Fibroblast of skin of left quadriceps (primary cell): ENCODE results near the gene AIRE.
"Not testable (repeated sequence)": the region's sequence is repeated elsewhere in the genome, so short reads cannot be mapped to it uniquely, and the experiment has no call there.

Experiments used
- DNase-seq, 2 experiments: peaks; one replicate each; pipeline ENCODE4 v3.0.0-alpha.2; 2013; ENCODE audit warnings: low read depth in 2 of 2

The AIRE gene

DNA sequence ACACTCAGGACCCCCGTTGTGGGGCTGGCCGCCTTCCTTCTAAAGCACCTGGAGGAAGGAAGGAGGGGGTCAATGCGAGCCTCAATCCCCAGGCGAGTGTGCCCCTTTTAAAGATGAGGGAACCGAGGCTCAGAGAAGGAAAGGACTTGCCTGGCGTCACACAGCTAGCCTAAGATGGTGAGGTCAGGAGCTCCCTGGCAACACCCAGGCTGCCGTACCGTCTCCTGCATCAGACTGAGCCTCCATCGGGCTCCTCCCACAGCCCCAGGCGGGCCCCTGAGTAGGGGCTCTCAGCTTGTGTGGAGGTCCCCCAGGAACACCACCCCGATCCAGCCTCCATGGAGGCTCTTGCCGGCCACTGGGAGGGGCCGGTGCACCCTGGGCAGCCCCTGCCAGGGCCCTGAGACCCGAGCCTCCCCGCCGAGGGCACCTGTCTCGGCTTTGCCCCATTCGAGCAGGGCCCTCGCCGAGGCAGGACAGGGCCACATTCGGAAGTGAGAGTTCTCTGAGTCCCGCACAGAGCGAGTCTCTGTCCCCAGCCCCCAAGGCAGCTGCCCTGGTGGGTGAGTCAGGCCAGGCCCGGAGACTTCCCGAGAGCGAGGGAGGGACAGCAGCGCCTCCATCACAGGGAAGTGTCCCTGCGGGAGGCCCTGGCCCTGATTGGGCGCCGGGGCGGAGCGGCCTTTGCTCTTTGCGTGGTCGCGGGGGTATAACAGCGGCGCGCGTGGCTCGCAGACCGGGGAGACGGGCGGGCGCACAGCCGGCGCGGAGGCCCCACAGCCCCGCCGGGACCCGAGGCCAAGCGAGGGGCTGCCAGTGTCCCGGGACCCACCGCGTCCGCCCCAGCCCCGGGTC, at the start of gene AIRE:
AIRE (plus strand) TSS at position 739 of the 855 bp plus-strand sequence. CDS start 131 bp downstream, outside the sequence.
- no peak for DNase-seq

DNA sequence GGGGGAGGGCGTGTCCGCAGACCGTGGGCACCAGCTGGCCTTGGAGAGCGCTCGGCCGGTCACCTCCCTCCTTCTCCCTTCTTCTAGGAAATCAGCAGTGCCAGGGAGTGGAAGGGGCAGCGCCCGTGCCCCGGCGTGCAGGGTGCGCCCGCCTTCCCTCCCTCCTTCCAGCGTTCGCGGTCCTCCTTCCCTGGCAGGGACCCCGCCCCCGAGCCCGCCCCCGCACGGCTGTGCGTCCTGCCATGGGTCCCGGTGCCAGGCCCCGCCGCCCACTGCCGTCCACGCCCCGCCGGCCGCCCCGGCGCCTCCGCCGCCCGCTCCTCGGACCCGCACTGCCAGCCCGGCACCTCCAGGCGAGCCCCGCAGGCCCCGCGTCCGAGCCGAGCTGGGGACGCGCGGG, 45.3 kb upstream of the AIRE start:
- not testable (repeated sequence) for DNase-seq

DNA sequence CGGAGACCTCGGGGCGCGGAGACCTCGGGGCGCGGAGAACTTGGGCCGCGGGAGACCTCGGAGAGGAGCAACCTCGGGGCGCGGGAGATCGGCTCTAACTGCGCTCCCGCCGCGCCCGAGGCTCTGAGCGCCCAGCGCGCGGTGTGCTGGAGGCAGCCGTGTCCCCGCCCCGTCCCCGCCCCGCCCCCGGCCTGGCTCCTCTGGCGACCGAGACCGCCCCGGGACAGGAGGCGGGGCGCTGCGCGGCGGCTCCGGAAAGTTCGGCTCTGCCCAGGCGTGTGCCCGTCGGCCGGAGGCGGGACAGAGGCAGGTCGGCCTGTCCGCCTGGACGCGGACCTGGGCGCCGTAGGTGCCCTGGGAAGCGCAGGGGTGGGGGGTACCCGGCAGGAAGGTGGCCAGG, 44.8 kb upstream of the AIRE start, which contains the start of gene ICOSLG:
ICOSLG (minus strand) TSS at position 102 of the 400 bp plus-strand sequence. CDS start 126 bp downstream, outside the sequence.
- DNase-seq, result not testable (repeated sequence)

DNA sequence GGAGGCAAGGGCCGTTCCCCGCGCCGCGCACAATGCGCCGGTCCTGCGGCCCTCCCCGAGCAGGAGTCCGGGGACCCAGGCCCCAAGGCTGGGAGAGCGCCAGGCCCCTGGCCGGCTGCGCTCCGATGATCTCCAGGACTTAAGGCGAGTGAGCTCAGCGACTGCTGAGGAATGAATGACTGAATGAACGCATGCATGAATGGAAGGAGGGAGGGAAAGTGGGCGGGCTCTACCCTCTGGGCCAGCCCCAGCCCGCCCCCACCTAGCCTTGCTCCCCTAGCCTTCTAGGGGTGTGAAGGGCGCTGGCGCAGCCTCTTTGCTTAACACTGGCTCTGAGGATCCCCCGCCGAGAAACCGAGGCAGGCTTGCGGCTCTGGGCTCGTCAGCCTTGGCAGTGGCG, 44.4 kb upstream of the AIRE start:
- not testable (repeated sequence) for DNase-seq

DNA sequence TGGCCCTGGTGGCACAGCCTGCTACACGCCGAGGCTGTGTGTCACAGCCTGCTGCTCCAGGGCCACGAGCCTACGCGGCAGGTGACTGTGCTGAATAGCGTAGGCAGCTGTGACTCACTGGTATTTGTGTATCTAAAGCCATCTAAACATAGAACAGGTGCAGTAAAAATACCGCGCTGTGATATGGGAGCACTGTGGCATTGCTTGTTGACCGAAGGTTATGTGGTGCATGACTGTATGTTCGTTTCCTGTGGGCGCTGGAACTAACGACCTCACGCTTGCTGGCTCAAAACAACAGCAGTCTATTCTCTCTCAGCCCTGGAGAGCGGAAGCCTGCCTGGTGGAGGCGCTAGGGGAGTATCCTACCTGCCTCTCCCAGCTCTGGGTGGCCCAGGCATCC, 41.7 kb upstream of the AIRE start:
- DNase-seq, result not testable (repeated sequence)

DNA sequence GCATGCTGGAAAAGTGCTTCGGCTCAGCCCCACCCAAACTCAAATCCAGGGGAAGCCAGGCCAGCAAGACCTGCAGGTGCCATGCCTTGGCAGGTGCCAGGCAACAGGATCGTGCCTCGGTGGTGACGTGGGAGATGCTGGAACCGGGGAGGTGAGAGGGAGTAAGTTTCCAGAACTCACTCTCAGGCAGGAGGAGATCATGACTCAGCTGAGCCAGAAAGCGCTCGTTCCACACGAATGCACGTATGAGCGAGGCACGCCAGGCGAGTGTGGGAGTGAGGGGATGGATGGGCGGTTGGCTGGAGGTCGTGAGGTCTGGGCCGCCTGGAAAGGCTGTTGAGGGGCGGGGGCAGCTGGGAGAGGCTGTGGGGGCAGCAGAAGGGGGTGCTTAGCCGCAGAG, 37.8 kb upstream of the AIRE start:
- not testable (repeated sequence) for DNase-seq

DNA sequence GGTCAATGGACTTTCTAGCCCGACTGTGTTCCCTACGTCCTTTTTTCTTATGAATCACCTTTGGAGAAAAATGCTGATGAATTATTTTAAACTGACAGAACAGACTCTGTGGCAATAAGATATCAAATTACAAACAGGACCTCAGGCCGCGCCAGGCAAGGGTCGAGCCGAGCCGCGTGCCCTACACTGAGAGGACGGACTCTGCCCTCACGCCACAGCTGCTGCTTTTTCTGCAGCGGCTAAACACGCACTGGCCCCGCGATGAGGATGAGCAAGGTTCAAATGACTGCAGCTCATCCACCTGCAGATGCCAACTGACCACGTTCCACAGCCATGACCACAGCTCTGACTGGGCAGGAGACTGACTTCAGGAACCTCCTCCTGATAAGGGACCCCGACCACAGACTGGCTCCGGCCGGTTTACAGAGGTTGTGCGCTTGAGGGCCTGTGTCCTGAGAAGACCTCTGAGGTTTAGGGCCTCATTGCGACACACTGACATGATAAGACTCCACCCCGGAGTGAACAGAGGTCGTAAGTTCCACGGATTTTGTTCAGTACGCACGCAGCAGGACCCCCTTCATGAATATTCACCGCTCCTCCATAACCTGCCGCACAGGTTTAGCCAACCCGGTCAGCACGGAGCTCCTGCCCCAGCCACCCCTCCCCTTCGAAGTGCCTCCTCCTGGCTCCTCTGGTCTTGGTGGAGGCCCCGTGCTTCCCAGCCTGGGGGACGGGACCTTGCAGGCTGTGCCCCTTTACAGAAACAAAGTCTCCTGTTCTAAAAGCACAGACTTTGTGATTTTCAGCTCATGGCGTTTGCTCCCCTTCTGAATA, 36.3 kb upstream of the AIRE start:
- not testable (repeated sequence) for DNase-seq

DNA sequence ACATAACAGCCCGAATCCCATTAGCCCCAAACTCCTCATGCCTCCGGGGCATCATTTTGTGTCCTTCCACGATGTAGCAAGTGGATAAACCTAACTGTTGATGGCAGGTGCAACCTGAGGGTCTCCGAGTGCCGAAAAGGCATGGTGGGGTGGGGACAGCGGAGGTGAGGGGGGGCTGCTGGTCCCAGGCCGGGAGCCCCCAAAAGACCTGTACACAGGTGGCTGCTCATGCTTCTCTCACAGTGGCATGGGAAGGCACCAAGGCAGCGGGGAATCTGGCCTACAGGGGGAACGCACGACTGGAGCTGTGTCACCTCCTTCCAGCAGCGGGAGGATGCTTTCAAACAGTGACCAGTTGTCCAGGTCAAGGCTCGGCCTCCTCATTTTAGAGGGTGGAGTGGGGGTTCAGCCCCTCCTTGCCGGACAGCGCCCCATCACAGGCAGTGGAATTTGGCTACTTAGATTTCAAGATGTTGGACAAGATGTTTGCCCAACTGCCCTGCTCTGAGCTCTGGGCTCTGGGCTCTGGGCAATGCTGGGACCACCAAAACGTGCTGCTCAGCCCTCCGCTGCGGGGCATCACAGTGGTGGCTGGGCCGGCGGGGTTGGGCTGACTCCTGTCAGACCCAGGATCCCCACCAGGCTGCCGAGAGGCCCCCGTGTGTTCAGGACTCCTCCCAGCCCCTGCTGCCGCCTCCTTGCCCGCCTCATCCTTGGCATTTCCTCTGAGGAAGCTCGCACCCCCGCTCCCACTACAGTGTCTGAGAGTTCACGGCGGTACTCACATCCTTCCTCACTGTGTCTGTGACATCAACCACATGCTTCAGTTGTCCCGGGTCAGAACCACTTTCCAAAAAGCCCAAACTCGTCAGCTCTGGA, 31.6 kb upstream of the AIRE start:
- DNase-seq, result no peak

DNA sequence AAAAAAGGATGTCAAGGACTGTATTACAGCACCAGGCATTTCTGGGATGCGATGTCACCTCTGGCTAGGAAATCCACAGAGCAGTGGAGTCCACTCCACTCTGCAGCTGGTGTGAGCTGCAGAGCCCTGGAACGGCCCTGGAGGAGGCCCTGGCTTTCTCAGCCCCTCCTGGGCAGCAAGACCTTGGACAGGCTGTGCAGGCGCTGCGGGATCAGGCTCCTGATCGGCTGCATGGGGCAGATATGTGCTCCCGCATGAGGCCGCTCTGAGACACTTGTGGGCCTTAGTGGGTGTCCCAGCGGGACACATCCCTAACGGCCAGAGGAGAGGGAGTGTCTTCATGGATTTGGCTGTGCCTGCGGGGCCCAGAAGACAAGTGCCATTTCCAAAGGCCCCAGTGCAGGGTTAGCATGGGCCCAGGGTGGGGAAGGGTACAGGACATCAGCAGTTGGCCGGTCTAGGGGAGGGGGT, 30.1 kb upstream of the AIRE start:
- no peak for DNase-seq

DNA sequence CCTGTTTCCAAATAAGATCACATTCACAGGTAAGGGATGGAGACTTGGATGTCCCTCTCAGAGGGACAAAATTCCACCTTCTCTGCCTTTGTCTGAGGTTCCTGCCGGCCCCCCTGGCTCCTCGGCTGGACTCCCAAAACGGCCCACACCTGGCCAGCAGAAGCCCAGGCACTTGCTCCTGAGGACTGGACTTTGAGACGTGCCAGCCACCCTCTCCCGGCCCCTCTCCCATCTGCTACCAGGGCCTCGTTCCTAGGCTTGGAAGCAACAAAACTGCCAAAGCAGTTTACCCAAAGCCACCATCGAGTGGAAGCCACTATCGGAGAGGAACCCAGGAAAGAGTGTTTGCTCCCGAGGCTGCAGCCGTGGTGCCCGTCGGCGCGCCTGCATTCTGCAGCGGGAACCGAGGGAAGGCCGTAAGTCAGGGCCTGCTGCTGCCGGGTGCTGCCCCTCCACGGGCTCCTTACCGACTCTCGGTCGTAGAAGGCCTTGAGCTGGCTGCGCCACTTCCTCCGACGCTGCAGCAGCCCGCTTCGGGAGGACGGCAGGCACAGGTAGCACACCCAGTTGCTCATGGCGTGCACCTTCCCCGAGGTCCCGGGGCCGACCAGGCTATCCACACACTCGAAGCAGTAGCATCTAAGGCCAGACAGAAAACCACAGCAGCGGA, 27.5 kb upstream of the AIRE start:
- DNase-seq, result no peak

DNA sequence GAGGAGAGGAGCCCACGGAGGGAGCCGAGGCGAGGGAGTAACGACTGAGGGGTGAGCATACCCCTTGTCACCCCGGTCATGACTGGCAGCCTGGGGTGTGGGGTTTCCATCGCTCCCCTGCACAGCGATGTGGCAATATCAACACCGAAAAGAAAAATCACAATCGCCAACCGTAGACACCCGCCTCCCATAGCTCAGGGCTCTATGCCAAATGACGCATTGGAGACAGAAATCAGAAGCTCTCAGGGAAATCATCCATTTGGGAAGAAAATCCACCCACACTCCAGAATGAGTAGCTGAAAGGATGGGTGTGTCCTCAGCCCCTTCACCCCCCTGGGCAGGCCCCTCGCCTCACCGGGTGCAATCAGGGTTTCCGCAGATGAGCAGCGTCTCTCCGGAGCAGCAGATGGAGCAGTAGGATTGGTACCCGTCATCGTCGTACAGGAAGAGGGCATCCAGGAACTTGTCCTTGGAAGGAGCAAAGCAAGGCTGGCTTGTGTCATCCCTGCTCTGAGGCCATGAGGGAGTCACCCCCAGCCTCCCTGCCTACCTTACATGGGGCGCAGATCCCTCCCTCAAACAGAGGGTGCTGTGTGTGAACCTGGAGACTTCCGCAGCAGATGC, 26.5 kb upstream of the AIRE start:
- no peak for DNase-seq

DNA sequence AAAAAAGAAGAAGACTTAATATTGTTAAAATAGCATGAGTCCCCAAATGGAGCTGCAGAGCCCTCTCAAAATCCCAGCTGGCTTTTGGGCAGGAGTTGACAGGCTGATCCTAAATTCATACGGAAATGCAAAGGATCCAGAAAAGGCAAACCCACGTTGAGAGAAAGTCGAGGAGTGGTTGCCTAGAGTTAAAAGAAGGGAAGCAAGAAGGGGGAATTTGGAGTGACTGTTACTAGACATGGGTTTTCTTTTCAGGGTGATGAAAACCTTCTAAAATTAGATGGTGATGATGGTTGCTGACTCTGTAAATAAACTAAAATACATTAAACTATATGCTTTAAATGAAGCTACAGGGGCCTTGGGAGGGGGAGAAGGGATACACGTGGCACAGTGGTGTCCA, 25.6 kb upstream of the AIRE start:
- no peak for DNase-seq

DNA sequence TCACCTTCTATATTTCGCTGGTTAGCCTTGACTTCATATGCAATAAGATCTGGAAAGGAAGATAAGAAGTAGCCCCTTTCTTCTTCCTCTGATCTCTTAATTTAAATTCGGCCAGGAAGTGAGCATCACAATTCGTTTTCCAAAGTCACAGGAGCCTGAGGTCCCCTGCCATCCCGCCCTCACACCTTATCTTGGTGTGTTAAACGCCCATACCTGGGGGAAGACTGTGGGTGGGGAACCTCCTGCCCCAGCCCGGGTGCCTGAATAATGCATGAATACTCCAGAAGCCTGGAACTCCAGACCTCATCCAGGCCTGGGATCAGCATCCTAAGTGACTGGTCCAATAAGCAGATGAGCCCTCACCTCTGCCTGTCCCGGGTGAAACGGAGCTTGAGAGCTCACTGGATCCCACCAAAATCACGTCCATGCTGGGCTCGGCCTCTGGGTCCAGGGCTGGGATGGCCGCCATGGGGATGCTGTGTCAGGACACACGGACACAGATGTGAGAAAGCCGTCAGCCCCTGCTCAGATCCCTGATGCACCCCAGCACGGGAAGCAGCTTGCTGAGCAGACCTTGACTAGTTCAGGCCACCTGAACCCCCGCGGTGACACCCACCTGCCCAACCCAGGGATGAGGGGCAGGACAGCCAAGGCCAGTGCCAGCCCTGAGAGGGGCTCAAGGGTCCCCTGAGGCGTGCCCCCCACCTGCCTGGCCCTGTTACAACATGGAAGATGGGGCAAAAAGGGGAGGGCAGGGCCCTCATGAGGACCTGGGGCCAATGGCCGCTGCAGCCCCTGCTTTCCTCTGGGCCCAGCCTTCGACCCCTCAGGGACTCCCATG, 24.7 kb upstream of the AIRE start:
- DNase-seq, result no peak

DNA sequence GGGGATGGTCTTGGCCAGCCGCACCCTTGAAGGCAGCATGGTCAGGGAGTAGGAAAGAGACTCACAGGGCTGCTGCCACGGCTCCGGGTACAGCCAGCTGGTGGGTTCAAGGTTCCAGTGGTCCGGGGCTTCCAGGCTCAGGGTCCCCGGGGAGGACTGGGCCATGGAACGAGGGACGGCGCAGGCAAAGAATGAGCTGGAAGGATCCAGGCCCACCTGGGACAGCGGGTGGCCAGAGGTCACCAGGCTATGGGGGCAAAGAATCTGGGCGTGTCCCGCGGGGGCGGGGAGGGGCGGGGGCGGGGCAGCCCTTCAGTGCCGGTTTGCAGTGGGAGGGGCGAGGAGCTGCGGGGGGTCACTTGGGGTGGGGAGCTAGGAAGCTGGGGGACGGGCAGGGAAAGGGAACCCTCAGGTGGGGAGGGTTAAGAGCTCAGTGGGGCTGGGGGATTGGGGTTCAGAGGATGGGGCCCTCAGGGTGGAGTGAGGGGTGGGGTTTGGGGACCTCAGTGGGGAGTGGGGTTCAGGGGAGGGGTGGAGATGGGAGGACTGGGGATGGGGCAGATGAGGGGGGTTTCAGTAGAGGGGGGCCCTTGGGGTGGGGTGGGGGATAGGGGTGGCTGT, 23.9 kb upstream of the AIRE start, which contains the start of gene DNMT3L:
DNMT3L (minus strand) TSS at position 223 of the 621 bp plus-strand sequence. CDS start 638 bp downstream, outside the sequence.
- DNase-seq, result no peak

DNA sequence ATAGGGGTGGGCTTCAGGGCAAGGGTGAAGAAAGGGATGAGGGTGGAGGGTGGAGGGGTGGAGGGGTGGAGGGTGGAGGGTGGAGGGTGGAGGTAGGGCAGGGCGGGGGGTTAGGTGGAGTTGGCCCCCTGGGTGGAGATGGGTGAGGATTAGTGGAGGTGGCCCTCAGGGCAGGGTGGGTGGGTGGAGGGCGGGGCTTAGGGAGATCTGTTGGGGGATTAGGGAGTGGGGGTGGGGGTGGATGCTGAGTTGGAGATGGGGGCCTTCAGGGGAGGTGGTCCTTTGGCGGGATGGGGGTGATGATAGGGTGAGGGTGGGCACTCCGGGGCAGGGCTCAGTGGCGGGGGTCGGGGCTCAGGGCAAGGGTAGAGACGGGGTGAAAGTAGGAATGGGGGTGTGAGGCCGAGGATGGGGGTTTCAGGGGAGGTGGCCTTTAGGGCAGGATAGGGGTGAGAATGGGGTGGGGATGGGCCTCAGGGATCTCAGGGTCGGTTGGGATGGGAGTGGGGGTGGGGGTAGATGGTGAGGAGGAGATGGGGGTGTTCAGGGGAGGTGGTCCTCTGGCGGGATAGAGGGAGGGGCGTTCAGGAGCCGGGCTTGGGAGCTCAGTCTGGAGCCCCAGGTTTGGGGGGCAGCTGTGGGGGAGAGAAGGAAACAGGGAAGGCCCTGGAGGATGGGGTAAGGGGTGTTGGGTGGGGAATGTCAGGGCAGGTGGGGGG, 23.2 kb upstream of the AIRE start:
- no peak for DNase-seq

DNA sequence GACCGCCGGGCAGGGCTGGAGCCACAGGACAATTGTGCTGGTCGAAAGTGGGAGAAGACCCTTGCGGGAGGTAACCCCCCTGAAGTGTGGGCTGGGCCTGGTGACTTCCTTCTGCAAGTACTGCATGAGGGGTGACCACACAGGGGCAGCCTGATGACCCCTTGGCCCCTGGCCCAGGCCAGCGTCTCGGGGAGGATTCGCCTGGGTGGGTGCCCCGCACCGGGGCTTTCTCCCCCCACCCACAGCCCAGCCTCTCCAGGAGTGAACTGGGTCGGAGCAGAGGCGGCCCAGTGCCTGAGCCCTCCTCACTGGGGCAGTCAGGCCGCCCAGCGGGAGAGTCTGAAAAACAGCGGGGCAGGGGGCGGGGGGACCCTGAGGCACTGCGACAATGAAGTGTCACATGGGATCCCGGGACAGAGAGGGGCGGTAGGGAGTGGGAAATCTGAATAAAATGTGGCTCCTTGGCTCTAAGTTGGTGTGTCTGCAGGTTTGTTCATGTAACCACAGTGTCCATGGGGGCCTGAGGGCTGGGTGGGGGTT, 22.4 kb upstream of the AIRE start:
- DNase-seq, result no peak

DNA sequence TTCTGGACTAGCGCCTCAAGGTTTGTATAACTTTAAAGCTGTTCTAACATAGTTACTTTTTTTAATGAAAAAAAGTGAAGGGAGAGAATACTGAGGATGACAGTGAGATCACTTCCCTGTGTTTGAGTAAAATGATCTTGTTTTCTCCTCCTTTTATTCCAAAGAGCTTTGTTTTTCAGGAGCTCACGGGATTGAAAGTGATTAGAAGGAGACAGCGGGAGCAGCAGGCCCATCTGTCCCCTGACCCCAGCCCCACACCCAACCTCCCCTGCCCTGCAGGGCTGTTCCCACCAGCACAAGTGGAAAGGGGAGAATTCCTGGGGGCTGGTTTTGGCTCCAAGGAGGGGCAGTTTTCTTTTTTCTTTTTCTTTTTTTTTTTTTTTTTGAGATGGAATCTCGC, 21.9 kb upstream of the AIRE start:
- no peak for DNase-seq

DNA sequence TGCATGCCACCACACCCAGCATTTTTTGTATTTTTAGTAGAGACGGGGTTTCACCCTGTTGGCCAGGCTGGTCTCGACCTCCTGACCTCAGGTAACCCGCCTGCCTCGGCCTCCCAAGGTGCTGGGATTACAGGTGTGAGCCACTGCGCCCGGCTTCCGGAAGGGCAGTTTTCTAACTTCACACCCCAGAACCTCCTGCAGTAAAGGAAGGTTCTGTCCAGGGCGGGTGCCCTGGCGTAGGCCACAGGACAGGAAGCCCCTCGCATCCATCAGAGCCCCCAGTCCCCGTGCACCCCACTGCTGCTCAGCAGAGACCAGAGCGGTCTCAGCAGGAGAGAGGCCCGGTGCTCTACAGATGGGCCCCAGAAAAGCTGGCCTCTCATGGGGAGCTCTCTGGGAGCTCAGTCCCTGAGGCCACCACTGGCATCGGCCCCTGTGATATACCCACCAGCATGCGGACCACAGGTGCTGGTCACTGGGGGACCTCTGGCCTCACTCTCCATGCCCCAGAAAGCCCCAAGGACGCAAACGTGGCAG, 19.9 kb upstream of the AIRE start:
- no peak for DNase-seq
